ENCODE results near the gene UBE3A. TPM values are rescaled to one million over a fixed set of nuclear protein-coding genes. Genes with fewer than 3 reads are reported as not detected.

UBE3A gene
- total and polyA plus RNA-seq, 2 donors (not counting 1 experiment from before 2014, with no cell fraction given): 13.4 to 135 TPM

DNA sequence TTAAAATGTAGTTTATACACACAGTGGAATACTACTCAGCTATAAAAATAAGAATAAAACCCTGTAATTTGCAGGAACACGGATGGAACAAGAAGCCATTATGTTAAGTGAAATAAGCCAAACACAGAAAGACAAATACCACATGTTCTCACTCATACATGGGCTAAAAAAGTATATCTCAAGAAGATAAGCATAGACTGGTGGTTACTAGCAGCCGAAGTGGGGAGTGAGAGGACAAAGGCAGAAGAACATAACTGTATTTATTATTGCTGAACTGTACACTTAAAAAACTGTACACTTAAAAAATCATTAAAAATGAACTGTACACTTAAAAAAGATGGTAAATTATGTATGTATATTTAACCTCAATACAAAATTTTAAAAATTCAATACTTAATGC is 11.0 kb downstream of the UBE3A start:
- Histone ChIP-seq H3K4me3 (ENCODE audit: control extremely low read depth in 1 of 5, extremely low read depth in 1 of 5, insufficient read depth in 1 of 5, low read depth in 2 of 5, low read length in 4 of 5) (no peak overlapping the region), H3K9me3 (ENCODE audit: control extremely low read depth in 1 of 3, control insufficient read depth in 2 of 3, insufficient read depth in 1 of 3, low read length in 2 of 3) (no peaks in the 10 kb centered on the region), H3K4me2 (replicated peaks; ENCODE audit: low read depth, low read length, poor library complexity, severe bottlenecking) (no peak overlapping the region), H3K36me3 (replicated peaks in 1 of 2; ENCODE audit: control extremely low read depth in 1 of 2, control insufficient read depth in 1 of 2, extremely low read depth in 1 of 2, insufficient read depth in 2 of 2, low read length in 1 of 2) (peaks cover 0 to 5% of the 10 kb centered on the region in 2 experiments), H3K79me2 (ENCODE audit: control insufficient read depth, insufficient read depth, low read length) (peaks cover 95% of the 10 kb centered on the region), H2AFZ (ENCODE audit: insufficient read depth, low read depth, low read length, poor library complexity, severe bottlenecking) (no peak overlapping the region), H4K20me1 (ENCODE audit: control insufficient read depth, insufficient read depth, low read length, poor library complexity, severe bottlenecking) (peaks cover 50% of the 10 kb centered on the region), H3K9ac (ENCODE audit: low read length) (no peak overlapping the region), H3K4me1 (ENCODE audit: control insufficient read depth in 2 of 2, insufficient read depth in 2 of 2, low read length in 2 of 2) (peaks cover 0 to 7% of the 10 kb centered on the region in 2 donors), H3K27ac (ENCODE audit: low read length in 2 of 2) (no peak overlapping the region), H3K27me3 (replicated peaks in 1 of 4; ENCODE audit: control extremely low read depth in 1 of 4, control insufficient read depth in 3 of 4, insufficient read depth in 4 of 4, low read length in 3 of 4) (no peaks in the 10 kb centered on the region)
- H3K4me3 Mint-ChIP-seq: no peak overlapping the region
- no peak for DNase-seq
- no peaks in the 10 kb centered on the region for H3K9me3 Mint-ChIP-seq (ENCODE audit: insufficient read depth)
- TF ChIP-seq, protein P1, sequence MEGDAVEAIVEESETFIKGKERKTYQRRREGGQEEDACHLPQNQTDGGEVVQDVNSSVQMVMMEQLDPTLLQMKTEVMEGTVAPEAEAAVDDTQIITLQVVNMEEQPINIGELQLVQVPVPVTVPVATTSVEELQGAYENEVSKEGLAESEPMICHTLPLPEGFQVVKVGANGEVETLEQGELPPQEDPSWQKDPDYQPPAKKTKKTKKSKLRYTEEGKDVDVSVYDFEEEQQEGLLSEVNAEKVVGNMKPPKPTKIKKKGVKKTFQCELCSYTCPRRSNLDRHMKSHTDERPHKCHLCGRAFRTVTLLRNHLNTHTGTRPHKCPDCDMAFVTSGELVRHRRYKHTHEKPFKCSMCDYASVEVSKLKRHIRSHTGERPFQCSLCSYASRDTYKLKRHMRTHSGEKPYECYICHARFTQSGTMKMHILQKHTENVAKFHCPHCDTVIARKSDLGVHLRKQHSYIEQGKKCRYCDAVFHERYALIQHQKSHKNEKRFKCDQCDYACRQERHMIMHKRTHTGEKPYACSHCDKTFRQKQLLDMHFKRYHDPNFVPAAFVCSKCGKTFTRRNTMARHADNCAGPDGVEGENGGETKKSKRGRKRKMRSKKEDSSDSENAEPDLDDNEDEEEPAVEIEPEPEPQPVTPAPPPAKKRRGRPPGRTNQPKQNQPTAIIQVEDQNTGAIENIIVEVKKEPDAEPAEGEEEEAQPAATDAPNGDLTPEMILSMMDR (IDR thresholded peaks at IDR 0.05): no peak
- TF ChIP-seq EZH2 (IDR thresholded peaks at IDR 0.05; ENCODE audit: borderline replicate concordance, insufficient read depth, low read depth, low read length, poor library complexity, severe bottlenecking): no peak
- intact Hi-C loops (cut with micrococcal nuclease): no loop called here
- H3K27ac Mint-ChIP-seq: no peak overlapping the region
- WGBS (ENCODE audit: insufficient coverage): no CpG with 5 or more reads among the region's 2 CpGs
- ChIA-PET CTCF (no interaction called here), POLR2A (no interaction called here)
- no peak for ATAC-seq (ENCODE audit: low read depth)
- H3K27me3 Mint-ChIP-seq: no peaks in the 10 kb centered on the region
- peaks cover 64% of the 10 kb centered on the region for H3K4me1 Mint-ChIP-seq

DNA sequence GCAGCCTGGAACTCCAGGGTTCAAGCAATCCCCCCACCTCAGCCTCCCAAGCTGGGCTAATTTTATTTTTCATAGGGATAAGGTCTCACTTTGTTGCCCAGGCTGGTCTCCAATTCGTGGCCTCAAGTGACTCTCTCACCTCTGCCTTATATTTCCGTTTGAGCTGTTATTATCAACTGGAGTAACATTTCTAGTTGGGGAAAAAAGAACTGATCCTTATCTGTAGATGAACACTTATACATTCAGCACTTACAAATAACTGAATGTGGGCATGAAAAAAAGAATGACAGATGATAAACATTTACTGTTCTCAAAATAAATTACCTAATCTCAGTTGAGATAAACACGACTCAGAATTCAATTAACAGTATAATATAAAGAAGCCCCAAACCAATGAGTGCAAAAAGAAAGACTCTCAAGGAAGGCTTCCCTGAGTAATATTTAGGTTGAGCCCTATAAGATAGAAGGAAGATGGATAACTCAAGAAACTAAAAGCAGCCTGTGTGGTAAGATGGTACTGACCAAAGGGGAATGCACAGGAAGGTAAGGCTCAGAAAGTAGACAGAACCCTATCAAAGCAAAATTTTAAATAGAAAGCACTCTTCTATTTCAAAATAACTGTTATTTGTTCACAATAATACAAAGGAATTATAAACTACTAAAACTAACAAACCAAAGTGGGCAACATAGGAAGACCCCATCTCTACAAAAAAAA is 11.8 kb downstream of the UBE3A start:
- no peak overlapping the region for H3K9ac ChIP-seq (ENCODE audit: low read length)
- H3K4me2 ChIP-seq (replicated peaks; ENCODE audit: low read depth, low read length, poor library complexity, severe bottlenecking): no peak overlapping the region
- H3K4me1 ChIP-seq (ENCODE audit: control insufficient read depth in 2 of 2, insufficient read depth in 2 of 2, low read length in 2 of 2): peaks cover 0 to 7% of the 10 kb centered on the region in 2 donors
- WGBS (ENCODE audit: insufficient coverage): no CpG with 5 or more reads among the region's 3 CpGs
- Mint-ChIP-seq H3K27ac (no peak overlapping the region), H3K4me3 (no peak overlapping the region), H3K9me3 (ENCODE audit: insufficient read depth) (no peaks in the 10 kb centered on the region), H3K4me1 (peaks cover 56% of the 10 kb centered on the region), H3K27me3 (no peaks in the 10 kb centered on the region)
- ChIA-PET CTCF (no interaction called here), POLR2A (no interaction called here)
- peaks cover 0 to 1% (median 0%) of the 10 kb centered on the region in 3 donors for H3K9me3 ChIP-seq (ENCODE audit: control extremely low read depth in 1 of 3, control insufficient read depth in 2 of 3, insufficient read depth in 1 of 3, low read length in 2 of 3)
- no peaks in the 10 kb centered on the region for H3K27me3 ChIP-seq (replicated peaks in 1 of 4; ENCODE audit: control extremely low read depth in 1 of 4, control insufficient read depth in 3 of 4, insufficient read depth in 4 of 4, low read length in 3 of 4)
- DNase-seq: no peak
- H3K27ac ChIP-seq (ENCODE audit: low read length in 2 of 2): no peak overlapping the region
- H3K36me3 ChIP-seq (replicated peaks in 1 of 2; ENCODE audit: control extremely low read depth in 1 of 2, control insufficient read depth in 1 of 2, extremely low read depth in 1 of 2, insufficient read depth in 2 of 2, low read length in 1 of 2): peaks cover 0 to 5% of the 10 kb centered on the region in 2 experiments
- peaks cover 95% of the 10 kb centered on the region for H3K79me2 ChIP-seq (ENCODE audit: control insufficient read depth, insufficient read depth, low read length)
- ATAC-seq (ENCODE audit: low read depth): no peak
- no peak overlapping the region for H2AFZ ChIP-seq (ENCODE audit: insufficient read depth, low read depth, low read length, poor library complexity, severe bottlenecking)
- no peak overlapping the region for H3K4me3 ChIP-seq (ENCODE audit: control extremely low read depth in 1 of 5, extremely low read depth in 1 of 5, insufficient read depth in 1 of 5, low read depth in 2 of 5, low read length in 4 of 5)
- TF ChIP-seq, protein P1 (IDR thresholded peaks at IDR 0.05): no peak
- TF ChIP-seq EZH2 (IDR thresholded peaks at IDR 0.05; ENCODE audit: borderline replicate concordance, insufficient read depth, low read depth, low read length, poor library complexity, severe bottlenecking): no peak
- H4K20me1 ChIP-seq (ENCODE audit: control insufficient read depth, insufficient read depth, low read length, poor library complexity, severe bottlenecking): peaks cover 47% of the 10 kb centered on the region
- intact Hi-C loops (cut with micrococcal nuclease): no loop called here
